Fibroblast of mammary gland (primary cell): ENCODE data around the gene MAPK8IP3.

Experiments
- DNase-seq: peaks from one replicate; pipeline ENCODE4 v3.0.0-alpha.2; 2010; ENCODE audit warnings: low read depth
- H3K4me3 ChIP-seq: 2 replicates; pipeline ENCODE4 v1.5.1; 2011; ENCODE audit warnings: low read depth, mild to moderate bottlenecking, low read length, moderate library complexity; ENCODE audit not compliant: control insufficient read depth
- CTCF ChIP-seq: conservative IDR thresholded peaks from 2 replicates; pipeline ENCODE4 v1.5.1; 2011; ENCODE audit warnings: low read depth, low read length, inconsistent platforms; ENCODE audit not compliant: control insufficient read depth, insufficient read depth

Gene MAPK8IP3

DNA sequence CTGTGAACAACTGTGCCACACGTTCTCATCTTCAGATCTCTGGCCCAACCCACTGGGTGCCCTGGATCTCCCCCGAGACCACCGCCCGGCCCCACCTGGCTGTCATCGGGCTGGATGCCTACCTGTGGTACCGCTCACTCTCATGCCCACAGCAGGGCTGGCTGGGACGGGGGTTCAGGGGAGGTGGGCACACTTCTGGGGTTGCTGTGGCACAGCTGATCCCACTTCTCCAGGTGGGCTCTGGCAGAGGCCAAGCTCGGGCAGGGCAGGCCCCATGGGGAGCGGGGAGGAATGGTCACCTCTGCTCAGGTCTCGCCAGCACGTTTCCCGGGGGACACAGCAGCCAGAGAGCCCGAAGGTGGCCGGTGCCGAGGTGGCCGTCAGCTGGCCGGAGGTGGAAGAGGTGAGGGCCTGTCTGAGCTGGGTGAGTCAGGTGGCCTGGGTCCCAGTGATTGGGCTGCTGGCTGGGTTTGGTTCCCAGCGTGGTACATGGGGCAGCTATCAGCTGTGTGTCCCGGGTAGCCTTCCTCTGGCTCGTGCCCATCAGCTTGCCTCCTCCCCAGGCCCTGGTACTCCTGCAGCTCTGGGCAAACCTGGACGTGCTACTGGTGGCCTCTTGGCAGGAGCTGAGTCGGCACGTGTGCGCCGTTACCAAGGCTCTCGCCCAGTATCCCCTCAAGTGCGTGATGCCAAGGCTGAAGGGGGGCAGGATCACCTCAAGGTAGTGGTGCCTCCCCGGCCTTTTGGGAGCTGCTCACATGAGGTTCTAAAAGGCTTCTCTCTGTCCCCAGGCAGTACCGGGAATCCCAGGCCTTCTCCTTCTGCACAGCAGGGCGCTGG is 69.2 kb downstream of the MAPK8IP3 start:
- no peak overlapping the region for H3K4me3 ChIP-seq
- TF ChIP-seq CTCF, result no peak
- DNase-seq, result no peak

DNA sequence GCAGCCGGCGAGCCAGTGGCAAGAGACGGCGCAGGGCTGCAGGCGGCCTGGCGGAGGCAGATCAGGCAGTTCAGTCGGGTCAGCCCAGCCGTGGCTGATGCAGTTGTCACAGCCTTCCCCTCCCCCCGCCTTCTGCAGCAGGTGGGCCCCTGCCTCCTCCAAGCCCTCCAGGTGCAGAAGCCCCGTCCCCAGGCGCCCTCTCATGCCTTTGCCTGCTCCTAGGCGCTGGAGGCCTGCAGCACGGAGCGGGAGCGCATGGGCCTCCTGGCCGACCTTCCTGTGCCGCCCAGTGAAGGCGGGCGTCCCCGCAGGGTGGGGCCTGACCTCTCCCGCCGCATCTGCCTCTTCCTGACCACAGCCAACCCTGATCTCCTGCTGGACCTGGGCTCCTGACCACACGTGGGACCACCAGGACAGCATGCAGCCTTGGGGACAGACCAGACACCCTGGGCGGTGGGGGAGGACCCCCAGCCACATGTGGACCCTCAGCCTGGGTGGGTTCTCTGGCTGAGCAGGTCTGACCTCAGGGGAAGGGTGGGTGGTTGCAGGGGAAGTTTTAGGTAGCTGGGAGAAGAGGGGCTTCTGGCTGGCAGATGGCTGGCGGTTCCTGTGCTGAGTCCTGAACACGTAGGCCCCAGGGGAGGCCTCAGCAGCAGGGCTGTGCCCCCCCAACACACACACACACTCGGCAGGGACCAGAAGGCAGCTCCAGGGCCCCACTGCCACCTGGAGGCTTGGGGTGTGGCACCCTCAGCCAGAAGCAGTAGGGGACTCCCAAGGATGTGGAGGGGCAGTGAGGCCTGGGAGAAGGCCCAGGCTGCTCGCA is 70.1 kb downstream of the MAPK8IP3 start:
- DNase-seq, result no peak
- no peak for TF ChIP-seq CTCF
- H3K4me3 ChIP-seq, result no peak overlapping the region

GRCh38 chr16:1776672-1776955 is 70.6 kb downstream of the MAPK8IP3 start:
- no peak for TF ChIP-seq CTCF
- DNase-seq, result no peak
- H3K4me3 ChIP-seq, result no peak overlapping the region

GRCh38 chr16:1776991-1777374 is 71.0 kb downstream of the MAPK8IP3 start:
- DNase-seq, result no peak
- TF ChIP-seq CTCF, result no peak
- no peak overlapping the region for H3K4me3 ChIP-seq

- H3K4me3 ChIP-seq, result no peak overlapping the region
- no peak for DNase-seq
- no peak for TF ChIP-seq CTCF
Measured at GRCh38 chr16:1777375-1778199, 71.6 kb downstream of the MAPK8IP3 start.
